Loucy (cell line): ENCODE measurements around the gene KRT8.

ENCODE experiments used
- H2AFZ ChIP-seq: fragments of 200-600 bp; sonication (generic); 2 replicates; pipeline ENCODE4 v1.6.0; 2016; ENCODE audit warnings: antibody characterized with exemption, mild to moderate bottlenecking, low read length, moderate library complexity
- H3F3A ChIP-seq: fragments of 200-600 bp; 2 replicates; pipeline ENCODE4 v1.6.0; 2016; ENCODE audit warnings: antibody characterized with exemption, low read depth, mild to moderate bottlenecking
- H3K27me3 ChIP-seq: fragments of 200-600 bp; sonication (generic); 2 replicates; pipeline ENCODE4 v1.6.1; 2014; ENCODE audit warnings: low read length, mild to moderate bottlenecking; ENCODE audit not compliant: insufficient read depth, poor library complexity, severe bottlenecking
- H3K36me3 ChIP-seq: fragments of 200-600 bp; sonication (generic); 2 replicates; pipeline ENCODE4 v1.6.1; 2016; ENCODE audit warnings: low read length; ENCODE audit not compliant: insufficient read depth
- H3K4me1 ChIP-seq: fragments of 200-600 bp; sonication (generic); 2 replicates; pipeline ENCODE4 v1.5.1; 2014; ENCODE audit warnings: low read length, mild to moderate bottlenecking; ENCODE audit not compliant: insufficient read depth, poor library complexity, severe bottlenecking
- H3K4me2 ChIP-seq: fragments of 200-600 bp; sonication (generic); 2 replicates; pipeline ENCODE4 v1.6.0; 2014; ENCODE audit warnings: antibody characterized with exemption, low read length, low read depth, mild to moderate bottlenecking; ENCODE audit not compliant: poor library complexity, severe bottlenecking
- H3K4me3 ChIP-seq: fragments of 200-600 bp; sonication (generic); 2 replicates; pipeline ENCODE4 v1.5.1; 2014; ENCODE audit warnings: low read length, mild to moderate bottlenecking, mixed read lengths; ENCODE audit not compliant: poor library complexity, severe bottlenecking
- H3K79me2 ChIP-seq: fragments of 200-600 bp; sonication (generic); 2 replicates; pipeline ENCODE4 v1.6.1; 2014; ENCODE audit warnings: low read length; ENCODE audit not compliant: insufficient read depth
- H3K9ac ChIP-seq: fragments of 200-600 bp; sonication (generic); 2 replicates; pipeline ENCODE4 v1.6.0; 2014; ENCODE audit warnings: mild to moderate bottlenecking, low read depth, low read length, moderate library complexity; ENCODE audit not compliant: poor library complexity, severe bottlenecking
- H3K9me2 ChIP-seq: fragments of 200-600 bp; sonication (generic); replicated peaks from 2 replicates; pipeline ENCODE4 v1.6.1; 2016; ENCODE audit warnings: low read depth, low read length, mixed read lengths
- H3K9me3 ChIP-seq: fragments of 200-600 bp; sonication (generic); 2 replicates; pipeline ENCODE4 v1.6.1; 2014; ENCODE audit warnings: mild to moderate bottlenecking, antibody characterized with exemption, low read length, low read depth; ENCODE audit not compliant: insufficient read depth
- H4K20me1 ChIP-seq: fragments of 200-600 bp; sonication (generic); 2 replicates; pipeline ENCODE4 v1.6.0; 2014; ENCODE audit warnings: antibody characterized with exemption, low read length, mild to moderate bottlenecking; ENCODE audit not compliant: insufficient read depth, poor library complexity, severe bottlenecking
- CTCF ChIP-seq: fragments of 200-600 bp; sonication (generic); conservative IDR thresholded peaks from 2 replicates; pipeline ENCODE4 v1.5.1; 2014; ENCODE audit warnings: mild to moderate bottlenecking, antibody characterized with exemption, low read length
- EZH2phosphoT487 ChIP-seq: fragments of 200-600 bp; IDR thresholded peaks from 2 replicates; pipeline ENCODE4 v1.6.1; 2018; ENCODE audit warnings: antibody characterized with exemption, mild to moderate bottlenecking, moderate library complexity, borderline replicate concordance

The KRT8 gene

GRCh38 chr12:52872644-52873389 lies 32.1 kb downstream of the KRT8 start:
- H3K9me2 ChIP-seq, result no peaks in the 10 kb centered on the region
- no peaks in the 10 kb centered on the region for H3K9me3 ChIP-seq
- no peak overlapping the region for H2AFZ ChIP-seq
- no peak overlapping the region for H3K9ac ChIP-seq
- TF ChIP-seq EZH2phosphoT487, result no peak
- no peak for TF ChIP-seq CTCF
- no peaks in the 10 kb centered on the region for H4K20me1 ChIP-seq
- peak overlapping the region; percentile 70 for H3K4me2 ChIP-seq
- no peak overlapping the region for H3K4me3 ChIP-seq
- no peaks in the 10 kb centered on the region for H3F3A ChIP-seq
- H3K27me3 ChIP-seq, result no peaks in the 10 kb centered on the region
- no peaks in the 10 kb centered on the region for H3K36me3 ChIP-seq
- H3K4me1 ChIP-seq, result peaks cover 30% of the 10 kb centered on the region
- no peaks in the 10 kb centered on the region for H3K79me2 ChIP-seq

DNA sequence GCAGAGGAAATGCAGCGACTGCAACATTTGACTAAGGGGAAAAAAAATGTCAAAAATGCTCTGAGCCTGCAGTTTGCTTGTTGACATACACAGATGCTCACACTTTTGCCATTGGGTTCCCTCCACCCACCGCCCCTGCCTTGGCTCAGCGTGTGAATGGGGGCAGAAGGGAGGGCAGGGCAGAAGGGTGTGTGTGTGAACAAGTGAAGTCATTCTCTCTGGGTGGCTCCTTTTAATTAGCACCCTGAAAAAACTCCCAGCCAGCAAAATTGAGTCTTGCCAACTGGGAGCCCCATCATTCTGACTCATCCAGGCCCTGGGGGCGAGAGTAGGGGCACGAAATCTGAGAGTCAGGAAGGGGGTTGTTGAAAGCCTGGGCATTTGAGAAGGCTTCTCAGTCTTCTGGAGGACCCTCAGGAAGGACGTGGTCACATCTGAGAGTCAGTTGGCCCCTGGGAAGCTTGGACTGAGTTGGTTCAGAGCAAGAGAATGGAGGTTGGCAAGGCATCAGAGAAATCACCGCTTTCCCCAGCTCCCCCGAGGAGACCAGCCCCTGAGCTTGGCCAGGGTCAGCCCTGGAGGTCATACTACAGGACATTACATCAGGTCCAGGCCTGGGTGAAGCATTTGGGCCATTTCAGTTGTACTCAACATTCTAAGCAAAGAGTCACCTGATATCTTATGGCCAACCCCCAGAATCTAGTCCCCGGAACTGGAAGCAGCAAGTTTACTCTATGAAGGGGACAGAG lies 33.4 kb downstream of the KRT8 start:
- TF ChIP-seq CTCF (no peak), EZH2phosphoT487 (no peak)
- H3K36me3 ChIP-seq, result no peaks in the 10 kb centered on the region
- H3K4me3 ChIP-seq, result no peak overlapping the region
- H3K79me2 ChIP-seq, result no peaks in the 10 kb centered on the region
- no peaks in the 10 kb centered on the region for H3F3A ChIP-seq
- peaks cover 26% of the 10 kb centered on the region for H3K4me1 ChIP-seq
- H4K20me1 ChIP-seq, result no peaks in the 10 kb centered on the region
- no peaks in the 10 kb centered on the region for H3K9me3 ChIP-seq
- peak overlapping the region; percentile 22 for H3K4me2 ChIP-seq
- no peaks in the 10 kb centered on the region for H3K27me3 ChIP-seq
- no peak overlapping the region for H2AFZ ChIP-seq
- no peak overlapping the region for H3K9ac ChIP-seq
- H3K9me2 ChIP-seq, result no peaks in the 10 kb centered on the region

GRCh38 chr12:52870361-52871290 lies 34.2 kb downstream of the KRT8 start:
- no peaks in the 10 kb centered on the region for H3K79me2 ChIP-seq
- H3K9ac ChIP-seq, result no peak overlapping the region
- no peaks in the 10 kb centered on the region for H4K20me1 ChIP-seq
- no peaks in the 10 kb centered on the region for H3F3A ChIP-seq
- peaks cover 26% of the 10 kb centered on the region for H3K4me1 ChIP-seq
- H3K4me3 ChIP-seq, result no peak overlapping the region
- no peaks in the 10 kb centered on the region for H3K9me2 ChIP-seq
- H3K9me3 ChIP-seq, result no peaks in the 10 kb centered on the region
- H2AFZ ChIP-seq, result no peak overlapping the region
- TF ChIP-seq CTCF, result peak; percentile 98
- TF ChIP-seq EZH2phosphoT487, result no peak
- no peaks in the 10 kb centered on the region for H3K36me3 ChIP-seq
- no peaks in the 10 kb centered on the region for H3K27me3 ChIP-seq
- peak overlapping the region; percentile 22 for H3K4me2 ChIP-seq
